Measurements from ENCODE around the gene GPATCH11.

- TF ChIP-seq POLR2AphosphoS5 (IDR thresholded peaks at IDR 0.05; ENCODE audit: low read depth, low read length) (no peak), TAF1 (IDR thresholded peaks at IDR 0.05; ENCODE audit: borderline replicate concordance, insufficient read depth, low read length) (no peak), FOXP2 (optimal IDR thresholded peaks at IDR 0.05; ENCODE audit: borderline replicate concordance, extremely low read depth, extremely low read length, insufficient read depth) (no peak), REST (IDR thresholded peaks at IDR 0.05; ENCODE audit: insufficient read depth in 1 of 2, low read depth in 2 of 2, low read length in 2 of 2) (no peak)
These were observed 34.8 kb downstream of the GPATCH11 start for GRCh38 chr2:37119157-37119556.
